ENCODE measurements around the gene CCDC80.

CCDC80 gene

DNA sequence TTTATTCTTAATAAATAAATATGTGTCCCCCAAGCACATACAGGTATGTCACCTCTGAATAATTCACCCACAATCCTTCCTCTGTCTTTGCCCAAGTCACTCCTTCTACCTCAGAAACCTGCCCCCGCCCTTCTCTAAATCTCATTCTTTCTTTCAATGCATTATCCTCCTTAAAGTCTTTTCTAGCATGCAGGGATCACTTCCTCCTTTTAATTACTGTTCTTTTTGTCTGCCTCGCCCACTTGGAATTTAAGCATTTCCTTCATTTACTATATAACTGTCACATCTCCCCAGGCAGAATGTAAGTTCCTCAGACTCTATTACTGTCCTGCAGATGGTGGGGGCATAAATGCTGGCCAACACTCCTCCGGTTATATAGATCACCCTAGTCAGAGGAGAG is 7.8 kb downstream of the CCDC80 start:
- no peak for DNase-seq (ENCODE audit: low read depth in 1 of 2, low spot score in 1 of 2)

DNA sequence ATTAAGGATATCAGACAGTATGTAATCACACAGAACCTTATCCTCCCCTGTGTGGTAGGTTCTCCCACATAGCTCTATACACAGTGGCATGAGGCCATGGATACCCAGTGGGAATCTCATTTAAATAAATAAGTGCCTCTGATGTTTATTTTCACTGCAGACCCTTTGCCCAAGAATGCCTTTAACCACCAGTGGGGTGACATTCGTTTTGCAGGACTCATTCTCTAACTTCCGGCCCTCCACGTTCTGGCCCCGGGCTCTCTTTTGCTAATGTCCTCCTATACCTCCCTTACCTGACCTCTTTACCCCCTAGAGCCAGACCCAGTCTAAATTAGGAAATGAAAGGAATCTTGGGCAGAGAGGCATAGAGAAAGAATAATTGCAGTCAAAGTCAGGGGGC is 8.3 kb downstream of the CCDC80 start:
- DNase-seq (ENCODE audit: low read depth in 1 of 2, low spot score in 1 of 2) = no peak

DNA sequence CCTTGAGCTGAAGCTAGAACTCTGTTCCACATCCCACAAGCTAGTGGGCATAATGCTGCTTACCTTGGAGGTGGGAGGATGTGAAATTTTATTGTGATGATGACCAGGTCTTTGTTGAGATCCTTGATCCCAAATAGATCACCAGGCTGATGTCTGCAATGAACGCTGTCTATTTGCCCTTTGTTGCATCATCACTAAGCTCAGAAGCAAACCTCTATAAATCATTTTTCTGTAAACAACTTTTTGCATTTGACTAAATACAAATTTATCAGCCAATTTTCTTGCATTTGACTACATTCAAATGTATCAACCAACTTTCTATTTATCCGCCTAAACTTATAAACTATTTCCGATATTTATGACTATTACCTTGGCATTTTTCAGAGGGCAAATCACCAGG is 9.7 kb downstream of the CCDC80 start:
- DNase-seq (ENCODE audit: low read depth in 1 of 2, low spot score in 1 of 2) = no peak

DNA sequence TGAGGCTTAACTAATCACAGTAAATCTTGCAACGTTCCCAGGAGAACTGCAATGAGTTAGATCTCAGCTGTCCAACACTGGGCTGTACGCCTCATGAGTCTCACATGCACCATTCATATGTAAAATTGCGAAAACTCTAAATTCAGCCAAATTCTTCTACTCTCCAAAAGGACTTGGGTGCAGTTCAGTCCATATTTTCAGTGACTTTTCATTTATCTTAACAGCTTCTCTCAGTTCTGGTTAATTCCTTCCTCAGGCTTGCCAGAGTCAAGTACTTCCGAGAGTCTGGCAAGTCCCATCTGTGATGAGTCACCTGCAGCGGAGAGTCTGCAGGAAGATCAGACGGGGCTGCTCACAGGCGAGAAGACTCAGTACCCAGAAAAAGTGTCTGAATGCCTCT is 11.5 kb downstream of the CCDC80 start:
- no peak for DNase-seq (ENCODE audit: low read depth in 1 of 2, low spot score in 1 of 2)

DNA sequence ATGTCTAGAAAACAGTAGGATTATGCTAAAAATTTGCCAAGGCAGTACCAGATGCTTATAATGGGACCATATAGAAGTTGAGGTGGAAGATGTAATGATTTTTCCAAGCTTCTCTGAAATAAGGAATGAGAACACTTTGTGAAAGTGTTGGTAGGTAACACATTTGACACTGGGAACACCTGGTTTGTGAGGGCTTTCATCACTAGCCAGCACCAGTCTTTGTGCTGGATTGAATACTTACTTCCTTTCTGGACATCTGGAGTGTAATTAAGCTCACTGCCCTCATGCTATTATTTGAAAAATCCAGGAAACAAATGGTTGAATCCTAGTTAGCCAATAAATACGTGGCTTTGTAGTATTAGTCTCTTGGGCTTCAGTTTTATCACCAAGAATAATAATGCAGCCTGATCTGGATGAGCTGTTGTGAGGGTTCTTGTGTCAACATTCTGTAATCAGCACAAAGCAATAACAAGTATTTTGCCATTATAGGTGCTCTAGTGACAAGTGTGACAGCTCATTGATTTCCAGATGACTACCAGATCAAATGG is 12.9 kb downstream of the CCDC80 start:
- DNase-seq (ENCODE audit: low read depth in 1 of 2, low spot score in 1 of 2) = no peak

DNA sequence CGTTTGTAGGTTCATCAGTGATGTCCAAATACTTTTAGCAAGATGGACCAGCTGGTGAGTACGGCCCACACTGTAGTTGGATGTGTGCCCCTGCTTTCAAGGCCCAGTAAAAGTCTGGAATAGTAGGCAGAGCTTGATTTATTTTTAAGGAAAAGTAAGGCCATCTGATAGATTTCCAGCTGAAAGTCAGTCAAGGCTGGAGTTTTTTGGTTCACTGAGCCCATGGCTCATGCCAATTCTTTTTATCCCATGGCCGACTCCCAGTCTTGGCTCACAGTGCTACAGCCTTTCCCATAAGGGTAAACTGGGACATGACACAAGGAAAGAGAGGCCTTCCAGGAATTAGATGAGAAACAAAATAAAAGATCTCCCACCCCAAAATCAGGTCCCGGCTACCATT is 13.5 kb downstream of the CCDC80 start:
- DNase-seq (ENCODE audit: low read depth in 1 of 2, low spot score in 1 of 2) = no peak

DNA sequence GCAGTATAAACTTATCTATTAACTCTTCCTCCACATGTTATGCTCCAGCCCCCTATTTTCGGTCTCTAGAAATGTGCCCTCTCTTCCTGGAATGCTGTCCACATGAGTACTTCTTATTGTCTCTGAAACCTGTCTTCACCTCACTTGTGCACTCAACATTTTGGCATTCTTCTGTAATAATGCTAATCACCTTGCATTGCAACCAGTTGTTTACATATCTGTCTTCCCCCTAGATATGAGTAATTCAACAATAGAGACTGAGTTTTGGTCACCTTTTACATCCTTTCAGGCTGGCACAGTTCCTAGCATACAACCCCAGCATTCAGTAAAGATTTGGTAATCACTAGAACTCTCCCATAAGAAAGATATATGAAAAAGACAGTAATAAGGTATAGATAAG is 17.2 kb downstream of the CCDC80 start:
- DNase-seq (ENCODE audit: low read depth in 1 of 2, low spot score in 1 of 2) = no peak

DNA sequence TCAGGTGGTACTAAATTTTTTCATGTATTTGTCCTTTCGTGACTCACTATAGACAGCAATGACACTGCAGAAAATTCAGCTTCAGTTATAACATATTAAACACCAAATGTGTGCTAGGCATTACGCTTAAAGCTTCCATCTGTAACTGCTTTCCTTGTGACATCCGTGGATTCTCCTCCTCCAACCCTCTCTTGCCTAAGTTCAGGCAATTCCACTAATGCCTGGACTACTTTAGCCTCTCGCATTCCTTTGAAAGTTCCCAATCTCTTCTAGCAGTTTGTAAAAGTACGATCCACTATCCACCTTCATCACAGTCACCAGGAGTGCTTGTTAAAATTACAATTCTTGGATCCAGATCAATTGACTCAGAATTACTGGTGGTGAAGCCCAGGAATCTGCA is 17.7 kb downstream of the CCDC80 start:
- DNase-seq (ENCODE audit: low read depth in 1 of 2, low spot score in 1 of 2) = no peak

DNA sequence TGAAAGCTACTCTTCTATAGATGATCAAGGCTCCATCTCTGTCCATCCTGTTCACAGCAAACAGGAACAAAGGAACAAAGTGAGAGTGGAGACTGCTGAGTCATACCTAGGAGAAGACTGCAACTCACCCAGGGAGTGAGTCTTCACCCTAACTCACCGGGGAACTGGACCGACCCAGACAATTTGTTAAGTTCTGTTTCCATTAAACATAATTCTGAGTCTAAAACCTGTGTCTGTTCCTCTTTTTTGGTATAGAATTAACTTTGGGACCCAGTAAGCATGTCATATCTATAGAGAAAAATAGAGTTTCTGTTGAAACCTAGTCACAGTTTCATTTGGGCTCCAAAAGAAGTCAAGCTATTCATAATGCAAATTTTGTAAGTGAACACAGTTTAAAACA is 21.6 kb downstream of the CCDC80 start:
- no peak for DNase-seq (ENCODE audit: low read depth in 1 of 2, low spot score in 1 of 2)

DNA sequence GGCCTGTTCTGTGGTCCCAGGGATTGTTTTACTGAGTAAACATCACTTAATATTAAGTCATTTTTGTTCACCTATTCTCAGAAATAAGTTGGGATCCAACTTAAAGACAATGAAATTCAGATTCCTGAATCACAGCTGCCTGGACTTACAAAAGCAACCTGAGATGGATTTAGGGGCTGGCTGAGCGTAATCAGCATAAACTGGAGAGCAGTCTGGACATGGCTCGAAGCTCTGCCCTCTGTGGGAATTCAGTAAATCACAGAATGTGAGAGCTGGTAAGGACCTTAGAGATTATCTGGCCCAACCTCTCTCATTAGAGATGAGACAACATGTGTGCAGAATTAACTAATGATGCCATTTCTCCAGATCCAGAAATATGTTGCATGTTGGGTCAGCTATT is 23.7 kb downstream of the CCDC80 start:
- no peak for DNase-seq (ENCODE audit: low read depth in 1 of 2, low spot score in 1 of 2)

DNA sequence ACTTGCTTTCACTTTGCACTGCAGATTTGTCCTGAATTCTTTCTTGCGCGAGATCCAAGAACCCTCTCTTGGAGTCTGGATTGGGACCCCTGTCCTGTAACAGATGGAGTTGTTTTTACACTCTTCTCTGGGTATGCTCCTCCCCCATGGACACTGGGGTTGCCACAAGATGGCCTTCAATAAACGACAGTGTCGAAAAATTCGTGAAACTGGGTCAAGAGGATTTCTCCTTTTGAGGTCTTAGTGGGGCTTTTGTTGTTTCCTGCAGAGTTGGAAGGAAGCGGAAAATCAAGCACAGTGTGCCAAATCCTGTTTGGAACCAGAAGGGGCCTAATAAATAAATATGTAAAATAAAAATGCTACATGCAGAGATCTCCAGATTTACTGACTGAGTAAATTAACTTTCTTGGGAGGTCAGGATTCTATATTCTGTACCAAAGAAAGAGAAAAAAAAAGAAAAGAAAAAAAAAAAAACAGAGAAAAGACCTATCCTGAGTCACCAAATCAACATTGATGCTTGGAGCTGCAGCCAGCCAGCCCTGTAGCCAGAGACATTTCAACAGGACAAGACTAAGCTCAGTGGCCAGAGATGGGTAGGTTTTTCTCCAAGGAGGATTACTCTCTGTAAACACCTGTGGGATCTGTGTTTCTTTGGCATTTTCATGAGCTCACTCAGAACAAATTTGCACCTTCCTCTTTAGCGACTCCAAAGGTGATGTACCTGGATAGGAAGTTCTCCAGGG is 24.8 kb downstream of the CCDC80 start:
- no peak for DNase-seq (ENCODE audit: low read depth in 1 of 2, low spot score in 1 of 2)

DNA sequence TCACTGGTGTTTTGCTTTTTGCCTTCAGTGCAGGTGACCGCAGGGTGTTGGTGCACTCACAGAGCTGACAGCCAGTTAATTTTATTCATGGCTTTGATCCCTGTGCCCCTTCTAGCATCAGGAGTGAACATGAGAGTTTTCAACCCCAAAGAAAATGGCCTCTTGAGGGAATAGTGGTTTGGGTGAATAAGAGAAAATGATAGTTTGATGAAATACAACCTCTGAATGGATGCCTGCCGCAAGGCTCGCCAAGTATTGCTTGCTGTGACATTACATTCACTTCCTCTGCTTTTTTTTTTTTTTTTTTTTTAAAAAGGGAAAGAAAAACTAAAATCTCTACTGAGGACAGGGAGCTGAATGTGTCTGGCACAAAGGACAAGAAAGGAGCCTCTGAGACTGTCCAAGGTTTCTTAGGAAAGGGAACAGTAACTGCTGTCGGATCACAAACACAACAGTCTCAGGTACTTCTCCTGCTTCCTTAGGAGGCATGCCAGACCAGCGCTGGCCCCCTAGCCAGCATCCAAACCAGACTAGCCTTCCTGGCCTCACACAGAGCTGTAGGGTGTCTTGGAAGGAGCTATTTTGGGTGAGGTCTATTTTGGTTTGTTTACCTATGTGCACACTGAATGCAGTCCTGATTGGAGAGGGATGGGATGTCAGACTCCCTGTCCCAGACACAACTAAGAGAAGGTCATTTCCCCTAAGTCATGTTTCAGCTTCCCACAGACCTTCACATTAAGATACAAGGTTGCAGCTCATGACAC is 29.0 kb downstream of the CCDC80 start:
- no peak for DNase-seq (ENCODE audit: low read depth in 1 of 2, low spot score in 1 of 2)

DNA sequence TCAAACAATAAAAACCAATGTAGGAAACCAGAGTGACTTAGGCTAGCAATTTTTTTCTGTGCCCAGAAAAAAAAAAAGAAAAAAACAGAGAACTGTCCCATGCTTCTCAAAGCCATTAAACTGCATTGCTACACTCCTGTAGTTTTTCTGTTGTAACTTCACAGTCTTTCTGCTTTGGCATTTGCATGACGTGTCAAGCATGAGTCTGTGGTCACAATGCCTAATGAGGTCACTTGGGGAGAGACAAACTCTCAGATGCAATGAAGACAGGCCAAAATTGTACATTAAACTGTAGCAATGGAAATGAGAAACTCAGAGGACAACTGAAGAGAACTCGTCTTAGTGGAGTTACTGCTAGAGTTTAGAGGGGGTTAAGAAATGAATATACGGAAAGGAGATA is 30.8 kb downstream of the CCDC80 start:
- DNase-seq (ENCODE audit: low read depth in 1 of 2, low spot score in 1 of 2) = no peak

DNA sequence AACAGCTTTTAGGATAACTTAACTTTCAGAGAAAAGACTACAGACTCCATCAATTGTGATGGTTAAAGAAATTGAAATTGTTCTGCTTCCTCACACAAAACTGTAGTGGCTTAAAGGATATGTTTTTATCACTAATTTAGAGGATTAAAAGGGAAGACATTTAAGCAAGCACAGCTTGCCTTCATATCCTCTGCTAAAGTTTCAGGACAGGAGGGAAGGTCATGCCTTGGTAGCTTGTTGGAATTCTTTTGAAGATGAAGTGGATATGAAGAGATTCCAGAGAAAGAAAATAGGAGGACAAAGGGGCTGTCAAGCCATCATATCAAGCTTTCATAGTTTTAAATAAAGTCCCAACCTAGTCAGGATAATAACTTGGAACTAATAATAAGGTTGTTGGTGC is 33.1 kb downstream of the CCDC80 start:
- no peak for DNase-seq (ENCODE audit: low read depth in 1 of 2, low spot score in 1 of 2)

DNA sequence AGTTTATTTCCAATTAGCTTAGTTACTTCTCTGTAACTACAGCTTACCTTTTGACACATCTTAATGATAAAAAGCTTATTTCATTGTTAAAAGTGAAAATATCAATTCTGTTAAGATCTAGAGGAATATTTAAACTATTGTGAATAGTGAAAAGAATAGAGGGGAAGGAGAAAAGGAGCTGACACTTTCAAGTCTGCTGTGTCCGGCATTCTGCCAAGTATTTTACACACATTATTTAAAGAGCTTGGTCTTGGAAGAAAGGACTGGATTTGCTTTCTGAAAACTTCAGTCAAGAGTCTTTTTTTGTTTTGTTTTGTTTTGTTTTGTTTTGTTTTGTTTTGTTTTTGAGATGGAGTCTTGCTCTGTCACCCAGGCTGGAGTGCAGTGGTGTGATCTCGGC is 34.8 kb downstream of the CCDC80 start:
- no peak for DNase-seq (ENCODE audit: low read depth in 1 of 2, low spot score in 1 of 2)

DNA sequence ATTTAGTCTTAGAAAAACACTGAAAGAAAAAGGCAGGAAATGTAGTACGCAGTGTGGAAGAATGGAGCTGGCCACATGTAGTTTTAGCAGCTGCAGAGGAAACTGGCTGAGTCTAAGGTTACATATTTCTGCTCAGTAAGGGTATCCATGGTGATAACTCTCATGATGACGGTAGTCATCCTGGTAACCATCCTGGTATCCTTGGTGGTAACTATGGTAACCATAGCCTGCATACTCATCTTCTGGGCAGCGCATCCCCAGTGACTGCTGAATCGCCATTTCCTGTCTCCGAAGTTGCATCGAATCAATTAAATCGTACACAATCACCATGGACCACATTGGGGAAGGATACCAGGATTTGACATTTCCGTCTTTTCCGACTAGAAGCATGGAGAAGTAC is 35.7 kb downstream of the CCDC80 start:
- no peak for DNase-seq (ENCODE audit: low read depth in 1 of 2, low spot score in 1 of 2)

DNA sequence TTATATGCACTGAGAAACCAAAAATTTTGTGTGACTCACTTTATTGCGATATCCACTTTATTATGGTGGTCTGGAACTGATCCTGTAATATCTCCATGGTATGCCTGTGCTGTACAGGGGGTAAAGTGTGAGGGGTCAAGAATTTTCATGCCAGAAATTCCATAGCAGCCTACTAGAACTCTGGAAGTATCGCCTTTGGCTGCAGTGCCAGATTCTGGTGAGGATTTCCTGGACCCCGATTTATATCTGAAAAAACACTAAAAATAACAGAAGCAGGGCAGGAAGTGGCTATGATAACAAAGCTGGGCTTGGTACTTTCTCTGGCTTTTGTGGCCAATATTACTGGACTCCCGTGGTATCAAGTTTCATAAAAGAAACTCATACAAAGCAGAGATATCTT is 36.4 kb downstream of the CCDC80 start:
- DNase-seq (ENCODE audit: low read depth in 1 of 2, low spot score in 1 of 2) = no peak

DNA sequence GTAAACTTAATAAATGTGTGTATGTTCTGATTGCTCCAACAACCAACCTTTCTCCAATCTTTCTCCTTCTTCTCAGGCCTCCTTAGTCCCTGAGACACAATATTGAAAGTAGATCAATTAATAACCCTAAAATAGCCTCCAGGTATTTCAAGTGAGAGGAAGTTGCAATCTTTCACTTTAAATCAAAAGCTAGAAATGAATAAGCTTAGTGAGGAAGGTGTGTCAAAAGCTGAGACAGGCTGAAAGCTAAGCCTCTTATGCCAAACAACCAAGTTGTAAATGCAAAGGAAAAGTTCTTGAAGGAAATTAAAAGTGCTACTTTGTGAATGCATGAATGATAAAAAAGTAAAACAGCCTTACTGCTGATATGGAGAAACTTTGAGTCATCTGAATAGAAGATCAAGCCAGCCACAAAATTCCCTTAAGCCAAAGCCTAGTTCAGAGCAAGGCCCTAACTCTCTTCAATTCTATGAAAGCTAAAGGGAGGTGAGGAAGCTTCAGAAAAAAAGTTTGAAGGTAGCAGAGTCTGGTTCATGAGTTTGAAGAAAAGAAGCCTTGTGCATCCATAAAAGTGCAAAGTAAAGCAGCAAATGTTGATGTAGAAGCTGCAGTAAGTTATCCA is 38.6 kb downstream of the CCDC80 start:
- DNase-seq (ENCODE audit: low read depth in 1 of 2, low spot score in 1 of 2) = no peak

DNA sequence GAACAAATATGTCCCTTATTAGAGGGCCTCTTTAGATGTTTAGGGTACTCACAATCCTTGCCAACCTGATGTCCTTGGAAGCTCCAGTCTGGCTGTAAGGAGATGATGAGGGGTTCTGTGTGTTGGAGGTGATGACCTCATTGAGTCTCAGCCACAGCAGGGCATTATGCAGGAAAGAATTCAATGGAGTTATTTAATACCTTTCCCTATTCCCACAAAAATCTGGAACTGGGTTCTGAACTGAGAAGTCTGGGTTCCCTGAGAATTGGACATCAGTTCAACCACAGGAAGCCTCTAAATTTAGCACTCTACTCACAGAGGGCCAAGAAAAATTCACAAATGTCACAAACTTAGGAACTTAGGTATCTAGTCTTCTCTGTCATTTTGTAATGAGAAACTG is 42.2 kb downstream of the CCDC80 start:
- no peak for DNase-seq (ENCODE audit: low read depth in 1 of 2, low spot score in 1 of 2)

DNA sequence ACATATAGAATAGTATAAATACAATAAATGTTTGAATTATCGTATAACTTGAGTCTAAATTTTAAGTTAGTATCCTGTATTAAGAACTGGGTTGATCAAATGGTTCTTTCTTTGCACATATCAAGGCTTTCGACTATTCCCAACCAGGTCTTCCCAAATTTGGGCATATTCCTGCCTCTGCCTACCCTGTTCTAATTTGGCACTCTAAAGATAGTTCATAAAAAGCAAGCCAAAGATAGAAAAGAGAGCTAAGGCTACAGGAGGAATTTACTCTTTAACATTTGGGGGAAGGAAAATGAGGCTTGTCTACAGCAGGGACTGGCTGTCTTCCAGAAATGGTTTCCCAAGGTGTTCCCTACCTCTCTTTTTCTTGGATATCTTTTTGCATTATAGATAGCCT is 43.0 kb downstream of the CCDC80 start:
- DNase-seq (ENCODE audit: low read depth in 1 of 2, low spot score in 1 of 2) = no peak

DNA sequence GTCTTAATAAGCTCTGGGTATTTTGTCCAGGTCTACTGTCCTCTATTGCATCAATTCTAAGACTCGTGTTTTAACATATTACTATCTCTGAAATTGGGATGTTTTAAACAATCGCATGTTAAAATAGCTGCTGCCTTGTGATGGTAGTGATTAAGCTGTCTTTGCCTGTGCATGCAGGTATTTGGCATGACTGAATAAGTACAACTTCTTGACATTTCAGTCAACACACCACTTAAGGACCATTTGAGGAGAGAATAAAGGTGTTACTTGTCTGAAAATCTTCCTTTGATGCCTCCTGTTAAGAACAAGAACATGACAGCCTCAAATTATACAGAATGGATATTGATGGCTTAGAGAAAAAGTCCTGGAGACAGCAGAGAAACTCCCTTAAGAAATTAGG is 46.1 kb downstream of the CCDC80 start:
- no peak for DNase-seq (ENCODE audit: low read depth in 1 of 2, low spot score in 1 of 2)

DNA sequence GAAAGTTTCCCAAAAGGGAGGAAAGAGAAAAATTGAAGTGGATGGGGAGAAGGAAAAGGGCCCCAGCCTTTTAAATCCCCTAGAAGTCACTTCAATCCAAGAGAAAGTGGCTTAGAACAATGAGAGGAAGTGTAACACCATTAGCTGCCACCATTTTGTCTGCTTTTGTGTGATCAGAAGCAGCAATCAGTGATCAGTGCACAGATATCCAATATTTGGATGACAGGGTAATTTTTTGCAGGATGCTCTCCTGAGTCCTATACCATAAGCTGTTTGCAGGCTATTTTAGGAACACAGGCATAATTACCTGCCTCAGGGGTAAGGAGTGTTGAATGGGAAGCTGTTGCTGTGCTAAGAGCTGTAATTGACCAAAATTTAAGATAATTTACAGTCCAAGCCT is 47.7 kb downstream of the CCDC80 start:
- no peak for DNase-seq (ENCODE audit: low read depth in 1 of 2, low spot score in 1 of 2)

All from activated CD4-positive, alpha-beta T cell treated with anti-CD3 and anti-CD28 coated beads, Interleukin-2, amount 50 U/mL, for 24 hours (primary cell).